ENCODE results near the gene ZSCAN22.

DNA sequence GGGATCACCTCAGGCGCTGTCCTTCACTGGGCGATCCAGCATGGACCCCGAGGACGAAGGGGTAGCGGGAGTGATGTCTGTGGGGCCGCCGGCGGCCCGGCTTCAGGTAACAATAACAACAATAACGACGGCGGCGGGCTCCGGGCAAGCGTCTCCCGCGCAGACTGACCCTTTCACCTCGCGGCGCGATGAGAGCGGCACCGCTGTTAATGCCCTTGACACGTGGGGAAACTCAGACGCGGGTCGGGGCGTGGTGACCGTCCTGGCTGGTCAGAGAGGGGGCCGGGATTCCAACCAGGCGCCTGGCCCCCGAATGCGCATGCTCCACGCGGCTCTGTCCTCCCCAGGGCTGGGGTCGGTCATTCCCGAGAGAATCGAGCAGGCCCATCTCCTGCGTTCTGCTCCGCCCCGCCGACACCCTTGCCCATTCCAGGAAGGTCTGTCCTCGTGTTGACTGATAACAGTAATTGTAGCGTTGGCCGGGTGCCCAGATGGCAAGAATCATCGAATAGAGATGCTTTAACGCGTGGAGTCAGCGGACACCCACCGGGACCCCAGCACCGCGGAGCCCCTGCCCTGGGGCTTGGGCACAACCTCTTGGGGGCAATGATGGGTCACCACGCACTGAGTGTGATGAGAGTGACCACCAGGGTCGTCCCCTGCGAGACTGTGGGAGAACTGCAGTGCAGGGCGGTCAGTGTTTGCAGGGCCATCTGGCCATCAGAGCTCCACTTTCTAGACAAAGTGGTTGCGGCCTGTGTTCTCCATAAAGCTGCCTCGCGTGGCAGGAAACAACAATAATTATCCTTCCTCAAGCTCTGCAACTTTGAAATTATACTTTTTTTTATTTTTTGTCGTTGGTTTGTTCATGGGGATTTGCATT, 47.5 kb upstream of the ZSCAN22 start:
- TF ChIP-seq CTCF (CRISPR knock-in tag; IDR thresholded peaks at IDR 0.05) (no peak), ZNF274 (CRISPR knock-in tag; IDR thresholded peaks at IDR 0.05) (peak; percentile 62; the same call in 1 of the 2 replicates), SMYD3 (CRISPR knock-in tag; IDR thresholded peaks at IDR 0.05) (no peak), MIXL1 (CRISPR knock-in tag; IDR thresholded peaks at IDR 0.05) (no peak), HNRNPL (IDR thresholded peaks at IDR 0.05; ENCODE audit: low read depth, low read length) (no peak)
